ENCODE results near the gene ENO1.
"Not testable (repeated sequence)": the region's sequence is repeated elsewhere in the genome, so short reads cannot be mapped to it uniquely, and the experiment has no call there.

Gene ENO1

GRCh38 chr1:8903908-8904650 lies 25.6 kb upstream of the ENO1 start:
- peaks cover 76% of the 10 kb centered on the region for H3K4me1 Mint-ChIP-seq (ENCODE audit: low read depth)
- peaks cover 13% of the 10 kb centered on the region for H3K36me3 Mint-ChIP-seq
- H3K9me3 Mint-ChIP-seq (ENCODE audit: low read depth) = no peaks in the 10 kb centered on the region
- no peaks in the 10 kb centered on the region for H3K27me3 Mint-ChIP-seq
- no peak overlapping the region for H3K4me3 Mint-ChIP-seq
- H3K27ac Mint-ChIP-seq = peak overlapping the region; percentile 90

- H3K4me3 Mint-ChIP-seq = no peak overlapping the region
- H3K9me3 Mint-ChIP-seq (ENCODE audit: low read depth) = no peaks in the 10 kb centered on the region
- H3K27me3 Mint-ChIP-seq = no peaks in the 10 kb centered on the region
- peaks cover 13% of the 10 kb centered on the region for H3K36me3 Mint-ChIP-seq
- peak overlapping the region; percentile 90 for H3K27ac Mint-ChIP-seq
- H3K4me1 Mint-ChIP-seq (ENCODE audit: low read depth) = peaks cover 76% of the 10 kb centered on the region
Observed at GRCh38 chr1:8903410-8903809, 24.9 kb upstream of the ENO1 start.

GRCh38 chr1:8902765-8903164 lies 24.3 kb upstream of the ENO1 start:
- Mint-ChIP-seq H3K36me3 (peaks cover 13% of the 10 kb centered on the region), H3K9me3 (ENCODE audit: low read depth) (no peaks in the 10 kb centered on the region), H3K27me3 (no peaks in the 10 kb centered on the region), H3K27ac (peak overlapping the region; percentile 90), H3K4me3 (no peak overlapping the region), H3K4me1 (ENCODE audit: low read depth) (peaks cover 72% of the 10 kb centered on the region)

- Mint-ChIP-seq H3K4me1 (ENCODE audit: low read depth) (peaks cover 61% of the 10 kb centered on the region), H3K27ac (peak overlapping the region; percentile 98)
- H3K9me3 Mint-ChIP-seq (ENCODE audit: low read depth); H3K36me3 Mint-ChIP-seq; H3K4me3 Mint-ChIP-seq; H3K27me3 Mint-ChIP-seq: not testable (repeated sequence)
Observed at GRCh38 chr1:8900684-8901083, 22.2 kb upstream of the ENO1 start.

- H3K4me1 Mint-ChIP-seq (ENCODE audit: low read depth) = peaks cover 51% of the 10 kb centered on the region
- peak overlapping the region; percentile 98 for H3K27ac Mint-ChIP-seq
- no peaks in the 10 kb centered on the region for H3K9me3 Mint-ChIP-seq (ENCODE audit: low read depth)
Observed at GRCh38 chr1:8899046-8899445, 20.6 kb upstream of the ENO1 start.

GRCh38 chr1:8898418-8898817 lies 19.9 kb upstream of the ENO1 start:
- Mint-ChIP-seq H3K27ac (peak overlapping the region; percentile 98), H3K4me1 (ENCODE audit: low read depth) (peaks cover 47% of the 10 kb centered on the region), H3K4me3 (peak overlapping the region; percentile 57)
- not testable (repeated sequence) for H3K36me3 Mint-ChIP-seq; H3K27me3 Mint-ChIP-seq; H3K9me3 Mint-ChIP-seq (ENCODE audit: low read depth)

More at GRCh38 chr1:8899046-8899445, 20.6 kb upstream of the ENO1 start:
- Mint-ChIP-seq H3K36me3 (peaks cover 6% of the 10 kb centered on the region), H3K4me3 (peak overlapping the region; percentile 77), H3K27me3 (no peaks in the 10 kb centered on the region)

GRCh38 chr1:8897505-8897904 lies 19.0 kb upstream of the ENO1 start:
- not testable (repeated sequence) for H3K27me3 Mint-ChIP-seq

GRCh38 chr1:8896775-8897174 lies 18.3 kb upstream of the ENO1 start:
- not testable (repeated sequence) for H3K36me3 Mint-ChIP-seq; H3K9me3 Mint-ChIP-seq (ENCODE audit: low read depth); H3K4me3 Mint-ChIP-seq; H3K27me3 Mint-ChIP-seq; H3K27ac Mint-ChIP-seq
- H3K4me1 Mint-ChIP-seq (ENCODE audit: low read depth) = peaks cover 36% of the 10 kb centered on the region

More at GRCh38 chr1:8897505-8897904, 19.0 kb upstream of the ENO1 start:
- not testable (repeated sequence) for H3K4me3 Mint-ChIP-seq; H3K27ac Mint-ChIP-seq; H3K9me3 Mint-ChIP-seq (ENCODE audit: low read depth); H3K36me3 Mint-ChIP-seq
- peaks cover 39% of the 10 kb centered on the region for H3K4me1 Mint-ChIP-seq (ENCODE audit: low read depth)

GRCh38 chr1:8892026-8892425 lies 13.5 kb upstream of the ENO1 start:
- Mint-ChIP-seq H3K27me3 (no peaks in the 10 kb centered on the region), H3K4me1 (ENCODE audit: low read depth) (peaks cover 4% of the 10 kb centered on the region), H3K9me3 (ENCODE audit: low read depth) (no peaks in the 10 kb centered on the region), H3K27ac (no peak overlapping the region), H3K36me3 (peaks cover 2% of the 10 kb centered on the region), H3K4me3 (no peak overlapping the region)

- no peaks in the 10 kb centered on the region for H3K9me3 Mint-ChIP-seq (ENCODE audit: low read depth)
- H3K4me1 Mint-ChIP-seq (ENCODE audit: low read depth) = peaks cover 4% of the 10 kb centered on the region
- no peak overlapping the region for H3K27ac Mint-ChIP-seq
- H3K4me3 Mint-ChIP-seq = no peak overlapping the region
- H3K27me3 Mint-ChIP-seq = no peaks in the 10 kb centered on the region
- peaks cover 2% of the 10 kb centered on the region for H3K36me3 Mint-ChIP-seq
Observed at GRCh38 chr1:8891401-8891800, 12.9 kb upstream of the ENO1 start.

- H3K27ac Mint-ChIP-seq = no peak overlapping the region
- H3K27me3 Mint-ChIP-seq = no peaks in the 10 kb centered on the region
- no peaks in the 10 kb centered on the region for H3K9me3 Mint-ChIP-seq (ENCODE audit: low read depth)
- H3K4me1 Mint-ChIP-seq (ENCODE audit: low read depth) = peaks cover 4% of the 10 kb centered on the region
- peaks cover 2% of the 10 kb centered on the region for H3K36me3 Mint-ChIP-seq
- no peak overlapping the region for H3K4me3 Mint-ChIP-seq
Observed at GRCh38 chr1:8889925-8890785, 11.7 kb upstream of the ENO1 start.

- Mint-ChIP-seq H3K4me1 (ENCODE audit: low read depth) (peaks cover 4% of the 10 kb centered on the region), H3K4me3 (no peak overlapping the region), H3K27ac (no peak overlapping the region), H3K27me3 (no peaks in the 10 kb centered on the region), H3K36me3 (peaks cover 2% of the 10 kb centered on the region), H3K9me3 (ENCODE audit: low read depth) (no peaks in the 10 kb centered on the region)
Observed at GRCh38 chr1:8889103-8889846, 10.8 kb upstream of the ENO1 start.

- H3K27ac Mint-ChIP-seq = no peak overlapping the region
- H3K4me3 Mint-ChIP-seq = no peak overlapping the region
- no peaks in the 10 kb centered on the region for H3K36me3 Mint-ChIP-seq
- no peaks in the 10 kb centered on the region for H3K4me1 Mint-ChIP-seq (ENCODE audit: low read depth)
- no peaks in the 10 kb centered on the region for H3K27me3 Mint-ChIP-seq
- no peaks in the 10 kb centered on the region for H3K9me3 Mint-ChIP-seq (ENCODE audit: low read depth)
Observed at GRCh38 chr1:8886589-8886988, 8.1 kb upstream of the ENO1 start.

GRCh38 chr1:8886031-8886524 lies 7.6 kb upstream of the ENO1 start:
- not testable (repeated sequence) for H3K27me3 Mint-ChIP-seq; H3K27ac Mint-ChIP-seq; H3K36me3 Mint-ChIP-seq; H3K4me3 Mint-ChIP-seq; H3K9me3 Mint-ChIP-seq (ENCODE audit: low read depth); H3K4me1 Mint-ChIP-seq (ENCODE audit: low read depth)

GRCh38 chr1:8884105-8884504 lies 5.6 kb upstream of the ENO1 start:
- H3K4me3 Mint-ChIP-seq = not testable (repeated sequence)

More at GRCh38 chr1:8884105-8884504, 5.6 kb upstream of the ENO1 start:
- H3K27me3 Mint-ChIP-seq; H3K9me3 Mint-ChIP-seq (ENCODE audit: low read depth); H3K27ac Mint-ChIP-seq; H3K36me3 Mint-ChIP-seq: not testable (repeated sequence)
- H3K4me1 Mint-ChIP-seq (ENCODE audit: low read depth) = peaks cover 16% of the 10 kb centered on the region
